ENCODE results near the gene ATP6V0C. TPM values are rescaled to one million over a fixed set of nuclear protein-coding genes. Genes with fewer than 3 reads are reported as not detected.

ATP6V0C gene
- total and polyA plus RNA-seq, 2 experiments from 2014 or later = 81.4 to 375 TPM

- TF ChIP-seq CTCF (IDR thresholded peaks at IDR 0.05; ENCODE audit: poor library complexity) = no peak
- TF ChIP-seq EZH2 (IDR thresholded peaks at IDR 0.05; ENCODE audit: borderline replicate concordance) = no peak
- no peak for TF ChIP-seq EZH2phosphoT487 (IDR thresholded peaks at IDR 0.05; ENCODE audit: low read depth, severe bottlenecking, unreplicated experiment)
- Histone ChIP-seq H4K20me1 (ENCODE audit: insufficient read depth, poor library complexity, severe bottlenecking) (peaks cover 31% of the 10 kb centered on the region), H3K79me2 (peaks cover 83% of the 10 kb centered on the region), H3K27me3 (no peaks in the 10 kb centered on the region), H2AFZ (no peak overlapping the region), H3K36me3 (replicated peaks; ENCODE audit: insufficient read depth, low read depth) (no peaks in the 10 kb centered on the region), H3K4me2 (no peak overlapping the region), H3K4me3 (no peak overlapping the region), H3K9me3 (ENCODE audit: low read depth) (no peaks in the 10 kb centered on the region), H3K27ac (no peak overlapping the region), H3K9me2 (replicated peaks; ENCODE audit: insufficient read depth) (no peaks in the 10 kb centered on the region), H3K4me1 (ENCODE audit: insufficient read depth) (peaks cover 41% of the 10 kb centered on the region)
- DNase-seq (ENCODE audit: low spot score) = no peak
- 95% methylated on average over 12 of the region's 12 CpGs for WGBS (ENCODE audit: low lambda C conversion rate, missing lambda C conversion rate)
These were observed 32.8 kb upstream of the ATP6V0C start for GRCh38 chr16:2480948-2481347.

- Histone ChIP-seq H3K9me2 (replicated peaks; ENCODE audit: insufficient read depth) (no peaks in the 10 kb centered on the region), H4K20me1 (ENCODE audit: insufficient read depth, poor library complexity, severe bottlenecking) (peaks cover 24% of the 10 kb centered on the region), H3K4me1 (ENCODE audit: insufficient read depth) (peaks cover 33% of the 10 kb centered on the region), H3K27me3 (no peaks in the 10 kb centered on the region), H3K9me3 (ENCODE audit: low read depth) (no peaks in the 10 kb centered on the region), H3K36me3 (replicated peaks; ENCODE audit: insufficient read depth, low read depth) (no peaks in the 10 kb centered on the region), H3K4me2 (no peak overlapping the region), H2AFZ (no peak overlapping the region), H3K4me3 (no peak overlapping the region), H3K79me2 (peaks cover 81% of the 10 kb centered on the region), H3K27ac (no peak overlapping the region)
- 77% methylated on average over 7 of the region's 7 CpGs for WGBS (ENCODE audit: low lambda C conversion rate, missing lambda C conversion rate)
- no peak for DNase-seq (ENCODE audit: low spot score)
- TF ChIP-seq EZH2 (IDR thresholded peaks at IDR 0.05; ENCODE audit: borderline replicate concordance) (no peak), EZH2phosphoT487 (IDR thresholded peaks at IDR 0.05; ENCODE audit: low read depth, severe bottlenecking, unreplicated experiment) (no peak), CTCF (IDR thresholded peaks at IDR 0.05; ENCODE audit: poor library complexity) (no peak)
These were observed 32.1 kb upstream of the ATP6V0C start for GRCh38 chr16:2481676-2482075.

- Histone ChIP-seq H3K27ac (no peak overlapping the region), H4K20me1 (ENCODE audit: insufficient read depth, poor library complexity, severe bottlenecking) (peaks cover 18% of the 10 kb centered on the region), H3K4me1 (ENCODE audit: insufficient read depth) (peaks cover 28% of the 10 kb centered on the region)
These were observed 31.5 kb upstream of the ATP6V0C start for GRCh38 chr16:2482249-2482648.

More at GRCh38 chr16:2482249-2482648, 31.5 kb upstream of the ATP6V0C start:
- no peak for DNase-seq (ENCODE audit: low spot score)
- no peaks in the 10 kb centered on the region for H3K27me3 ChIP-seq
- no peak overlapping the region for H3K4me3 ChIP-seq
- no peaks in the 10 kb centered on the region for H3K36me3 ChIP-seq (replicated peaks; ENCODE audit: insufficient read depth, low read depth)
- H3K79me2 ChIP-seq = peaks cover 81% of the 10 kb centered on the region
- 95% methylated on average over 13 of the region's 13 CpGs for WGBS (ENCODE audit: low lambda C conversion rate, missing lambda C conversion rate)
- no peak overlapping the region for H2AFZ ChIP-seq
- no peak overlapping the region for H3K4me2 ChIP-seq
- no peaks in the 10 kb centered on the region for H3K9me2 ChIP-seq (replicated peaks; ENCODE audit: insufficient read depth)
- TF ChIP-seq CTCF (IDR thresholded peaks at IDR 0.05; ENCODE audit: poor library complexity) (no peak), EZH2 (IDR thresholded peaks at IDR 0.05; ENCODE audit: borderline replicate concordance) (no peak), EZH2phosphoT487 (IDR thresholded peaks at IDR 0.05; ENCODE audit: low read depth, severe bottlenecking, unreplicated experiment) (no peak)
- H3K9me3 ChIP-seq (ENCODE audit: low read depth) = no peaks in the 10 kb centered on the region
